HG03103 (cell line): ENCODE results near the gene PM20D1.

Experiments
- ATAC-seq: cut with Tn5 transposase; IDR thresholded peaks from one replicate; pipeline ENCODE4 v1.9.1; 2021; ENCODE audit warnings: low read depth; ENCODE audit not compliant: unreplicated experiment

Gene PM20D1

DNA sequence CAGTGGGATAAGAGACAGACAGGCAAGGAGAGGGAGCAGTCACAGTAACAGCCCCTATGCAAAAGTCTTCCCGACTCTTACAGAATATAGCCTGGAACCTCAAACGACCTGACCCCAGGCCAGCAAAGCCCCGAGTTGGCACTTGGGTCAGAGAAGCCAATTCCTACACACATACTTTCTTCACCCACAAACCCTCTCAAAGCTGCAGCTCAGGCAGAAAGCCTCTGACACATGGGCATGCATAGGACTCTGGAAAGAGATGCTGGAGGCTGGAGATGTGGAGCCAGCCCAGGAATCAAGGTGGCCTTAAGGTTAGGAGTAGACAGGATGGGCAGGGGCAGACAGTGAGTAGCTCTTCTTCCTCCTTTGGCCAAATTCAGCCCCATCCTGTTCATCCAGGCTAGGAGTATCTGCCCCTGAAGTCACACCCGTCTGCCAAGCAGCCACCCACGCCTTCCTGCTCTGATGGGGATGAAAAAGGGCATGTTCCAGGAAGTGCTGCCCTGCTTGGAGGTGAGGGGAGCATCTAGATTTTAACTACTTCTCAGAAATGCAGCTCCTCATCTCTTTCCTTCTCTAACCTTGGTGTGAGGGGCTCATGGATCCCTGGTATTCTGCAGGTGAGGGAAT lies 44.7 kb downstream of the PM20D1 start:
- ATAC-seq = no peak

DNA sequence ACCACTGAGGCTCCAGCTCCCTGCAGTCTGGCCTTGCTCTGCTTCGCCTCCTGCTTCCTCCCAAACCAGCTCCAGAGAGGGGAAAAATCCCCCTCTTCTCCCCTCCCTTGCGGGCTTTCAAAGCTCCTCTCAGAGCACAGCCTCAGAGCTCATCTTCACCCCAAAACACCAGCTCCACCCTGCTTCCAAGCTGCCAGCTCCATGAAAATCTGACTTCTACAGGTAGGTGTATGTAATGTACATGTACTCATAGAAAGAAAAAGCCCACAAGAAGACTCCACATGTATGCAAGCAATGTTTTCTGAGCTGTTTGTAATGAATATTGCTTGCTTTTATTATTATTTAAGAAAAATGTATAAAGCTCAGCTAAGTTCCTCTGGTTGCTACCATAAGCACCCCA lies 45.3 kb downstream of the PM20D1 start:
- no peak for ATAC-seq

DNA sequence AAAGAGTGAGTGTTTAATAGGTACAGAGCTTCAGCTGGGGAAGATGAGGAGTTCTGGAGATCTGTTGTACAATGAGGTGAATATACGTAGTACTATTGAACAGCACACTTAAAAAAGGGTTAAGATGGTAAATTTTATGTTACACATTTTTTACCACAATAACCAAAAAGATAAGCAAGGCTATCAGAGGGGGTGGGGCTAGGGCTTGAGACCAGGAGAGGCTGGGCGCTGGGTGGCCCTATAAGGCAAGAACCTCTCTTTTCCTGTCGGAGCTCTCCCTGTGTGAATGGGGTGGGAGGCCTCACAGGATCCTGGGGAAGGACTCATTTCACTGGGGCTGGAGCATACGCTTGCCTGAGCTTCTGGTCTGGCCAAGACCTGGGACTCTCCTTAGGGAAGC lies 45.9 kb downstream of the PM20D1 start:
- ATAC-seq = no peak

DNA sequence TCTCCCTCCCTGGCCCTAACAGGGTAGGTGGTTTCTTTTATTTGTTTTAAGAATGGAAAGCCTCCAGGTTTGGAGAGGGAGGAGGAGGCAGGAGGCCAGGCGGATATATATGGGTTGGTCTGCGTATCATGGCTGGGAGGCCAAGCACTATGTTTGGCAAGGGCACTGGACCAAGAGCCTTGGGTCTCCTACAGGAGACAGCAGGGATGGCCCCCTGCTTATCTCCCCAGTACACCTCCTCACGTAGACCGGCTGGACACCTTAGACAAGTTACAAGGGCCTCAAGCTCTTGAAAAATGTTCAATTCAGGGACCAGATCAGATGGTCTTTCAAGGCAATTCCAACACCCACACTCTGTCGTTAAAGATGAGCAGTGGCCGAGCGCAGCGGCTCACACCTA lies 47.9 kb downstream of the PM20D1 start:
- no peak for ATAC-seq

DNA sequence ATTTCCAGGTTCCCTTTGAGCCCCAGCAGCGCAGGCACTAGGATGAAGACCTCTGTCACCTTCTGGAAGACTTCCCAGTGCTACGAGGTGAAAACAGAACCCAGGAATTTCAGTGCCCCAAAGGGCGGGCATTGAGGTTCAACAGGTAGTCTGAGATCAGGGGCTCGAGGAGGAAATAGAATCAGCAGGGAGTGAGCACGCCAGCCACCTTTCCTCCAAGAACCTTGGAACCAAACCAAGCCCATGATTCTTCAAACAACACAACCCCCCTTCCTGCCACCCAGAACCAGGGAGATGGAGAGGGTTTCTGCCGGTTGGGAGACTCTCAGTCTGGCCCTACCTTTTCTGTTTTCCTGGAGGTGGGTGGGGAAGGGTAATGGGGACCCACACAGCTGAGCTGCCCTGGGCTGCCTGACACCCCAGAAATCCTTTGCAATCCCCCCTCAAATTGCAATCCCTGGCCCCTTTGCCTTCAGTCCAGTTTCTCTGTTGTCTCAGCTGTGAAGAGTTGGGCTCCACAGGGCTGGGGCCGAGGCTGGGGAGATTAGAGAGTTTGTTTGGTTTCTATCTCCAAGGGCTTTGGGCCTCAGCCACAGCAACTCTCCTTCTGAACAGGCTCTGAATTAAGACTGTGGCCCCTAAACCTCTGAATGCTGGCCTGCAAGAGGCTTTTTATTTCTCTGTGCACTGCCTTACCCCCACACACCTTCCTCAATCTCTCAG lies 48.8 kb downstream of the PM20D1 start:
- ATAC-seq = no peak

DNA sequence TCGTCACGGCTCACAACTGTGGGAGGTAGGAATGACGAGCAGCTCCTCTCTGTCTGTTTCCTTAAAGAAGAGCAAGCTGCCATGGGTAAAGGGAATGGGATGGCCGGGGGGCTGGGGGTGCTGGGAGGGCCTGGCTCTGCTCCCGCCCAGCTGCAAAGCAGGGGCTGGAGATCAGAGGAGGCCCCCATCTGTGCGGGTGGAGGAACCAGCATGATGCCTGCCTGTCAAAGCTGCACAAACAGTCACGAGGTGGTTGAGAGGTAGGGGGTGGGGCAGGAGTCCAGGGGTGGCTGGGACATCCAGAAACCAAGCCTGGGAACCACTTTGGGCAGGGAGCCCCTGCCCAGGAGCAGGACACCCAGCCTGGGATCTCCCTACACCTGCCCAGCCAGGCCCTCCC lies 49.5 kb downstream of the PM20D1 start:
- ATAC-seq = no peak

DNA sequence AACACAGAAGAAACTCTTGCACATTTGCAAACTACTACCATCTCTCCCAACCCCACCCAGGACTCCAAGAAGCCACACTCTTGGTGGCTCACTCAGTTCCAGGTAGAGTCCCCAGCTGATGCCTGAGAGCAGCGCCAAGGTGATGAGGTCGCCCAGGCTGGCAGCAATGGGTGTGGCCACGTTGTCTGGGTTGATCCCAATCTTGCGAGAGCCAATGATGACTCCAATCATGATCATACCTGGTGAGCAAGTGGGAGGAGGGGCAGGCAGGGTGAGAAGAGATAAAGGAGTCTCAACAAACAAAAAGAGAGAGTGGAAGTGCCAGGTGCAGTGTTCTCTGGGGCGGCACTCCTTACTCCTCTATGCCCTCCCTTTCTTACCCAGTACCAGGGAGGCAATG lies 51.4 kb downstream of the PM20D1 start:
- ATAC-seq = no peak

DNA sequence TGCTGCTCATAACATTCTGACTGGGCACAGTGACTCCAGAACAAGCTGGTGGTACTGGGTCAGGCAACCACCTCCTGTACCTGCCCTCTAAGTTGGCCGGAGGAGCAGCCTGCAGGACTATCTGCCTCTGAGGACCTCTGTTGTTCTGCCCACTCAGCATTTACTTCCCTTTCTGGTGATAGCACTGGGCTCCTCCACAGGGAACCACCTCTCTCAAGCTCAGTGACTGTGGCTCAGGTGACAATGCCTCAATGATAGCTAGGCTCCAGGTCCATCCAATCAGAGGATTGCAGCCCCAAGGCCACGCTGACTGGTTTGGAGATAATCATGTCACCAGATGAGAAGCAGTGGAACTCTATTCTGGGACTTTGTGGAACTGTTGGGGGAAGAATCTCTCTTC lies 52.8 kb downstream of the PM20D1 start:
- ATAC-seq = no peak

DNA sequence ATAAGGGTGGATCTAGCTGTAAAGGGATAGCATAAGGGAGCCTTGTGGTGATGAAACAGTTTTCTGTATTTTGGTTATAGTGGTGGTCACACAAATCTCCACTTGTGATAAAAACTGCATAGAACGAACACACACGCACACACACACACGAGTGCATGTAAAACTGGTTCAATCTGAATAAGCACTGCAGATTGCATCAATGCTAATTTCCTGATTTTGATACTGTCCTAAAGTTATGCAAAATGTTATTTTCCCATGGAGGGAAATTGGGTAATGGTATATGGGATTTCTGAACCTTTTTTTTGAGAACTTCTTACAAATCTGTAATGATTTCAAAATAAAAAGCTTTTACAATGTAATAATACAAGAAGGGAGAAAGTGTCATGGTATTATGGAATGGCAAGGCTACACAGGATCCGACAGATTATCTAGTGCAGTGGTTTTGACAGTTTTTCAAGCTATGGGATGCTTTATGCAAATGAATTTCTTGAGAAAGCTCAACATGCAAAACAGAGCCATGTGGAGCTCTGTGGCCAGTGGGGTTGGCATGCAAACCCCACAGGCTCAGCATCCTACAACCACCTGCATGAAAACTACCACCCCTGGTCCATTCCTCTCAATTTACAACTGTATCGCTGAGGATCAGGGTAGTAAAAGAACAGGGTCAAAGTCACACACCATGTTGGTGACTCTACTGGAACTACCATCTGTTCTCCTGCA lies 55.8 kb downstream of the PM20D1 start:
- no peak for ATAC-seq

DNA sequence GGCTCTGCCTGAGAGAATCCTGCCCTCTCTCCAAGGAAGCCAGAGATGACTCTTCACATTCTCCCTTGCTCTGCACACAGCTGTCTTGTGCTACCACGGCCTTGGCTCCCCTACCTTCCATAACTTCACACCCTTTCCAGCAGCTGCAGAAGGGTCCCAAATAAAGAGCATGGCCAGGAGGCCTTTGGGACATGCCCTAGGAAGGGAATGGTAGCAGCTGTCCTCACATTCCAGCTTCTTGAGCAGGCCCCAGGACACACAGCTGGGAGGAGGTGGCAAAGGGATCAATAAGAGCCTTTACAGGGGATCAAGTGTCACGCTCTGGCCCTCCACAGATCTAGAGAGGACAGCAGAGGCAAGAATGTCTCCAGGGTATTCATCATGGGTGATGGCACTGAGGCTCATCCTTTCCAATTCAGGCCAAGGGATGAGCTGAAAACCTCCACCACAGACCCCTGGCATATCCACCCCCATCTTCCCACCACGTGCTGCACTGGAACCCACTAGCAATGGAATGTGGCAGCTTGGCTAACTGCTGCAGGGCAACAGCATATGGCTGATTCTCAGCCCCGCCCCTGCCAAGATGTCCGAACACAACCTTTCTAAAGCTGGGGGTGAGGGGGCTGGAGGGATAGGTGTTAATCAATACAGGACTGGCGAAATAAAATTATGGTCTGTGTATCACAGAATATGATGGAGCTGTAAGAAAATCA lies 56.8 kb downstream of the PM20D1 start:
- no peak for ATAC-seq

DNA sequence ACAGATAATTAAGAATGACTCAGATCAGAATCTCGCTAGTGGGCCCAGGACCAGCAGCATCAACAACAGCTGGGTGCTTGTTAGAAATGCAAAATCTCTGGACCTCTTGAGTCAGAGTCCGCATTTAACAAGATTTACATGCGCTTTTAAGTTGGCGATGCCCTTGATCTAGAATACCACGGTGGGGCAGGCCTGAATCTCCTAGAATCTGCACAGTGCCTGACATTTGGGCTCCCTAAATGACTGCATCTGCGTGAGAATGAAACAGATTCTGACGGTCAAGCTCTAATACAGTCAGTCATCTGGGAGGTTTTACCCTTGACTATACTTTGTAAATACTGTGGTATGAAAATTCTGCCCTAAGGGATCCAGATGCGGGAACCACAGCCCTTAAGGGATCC lies 57.5 kb downstream of the PM20D1 start:
- ATAC-seq = no peak

DNA sequence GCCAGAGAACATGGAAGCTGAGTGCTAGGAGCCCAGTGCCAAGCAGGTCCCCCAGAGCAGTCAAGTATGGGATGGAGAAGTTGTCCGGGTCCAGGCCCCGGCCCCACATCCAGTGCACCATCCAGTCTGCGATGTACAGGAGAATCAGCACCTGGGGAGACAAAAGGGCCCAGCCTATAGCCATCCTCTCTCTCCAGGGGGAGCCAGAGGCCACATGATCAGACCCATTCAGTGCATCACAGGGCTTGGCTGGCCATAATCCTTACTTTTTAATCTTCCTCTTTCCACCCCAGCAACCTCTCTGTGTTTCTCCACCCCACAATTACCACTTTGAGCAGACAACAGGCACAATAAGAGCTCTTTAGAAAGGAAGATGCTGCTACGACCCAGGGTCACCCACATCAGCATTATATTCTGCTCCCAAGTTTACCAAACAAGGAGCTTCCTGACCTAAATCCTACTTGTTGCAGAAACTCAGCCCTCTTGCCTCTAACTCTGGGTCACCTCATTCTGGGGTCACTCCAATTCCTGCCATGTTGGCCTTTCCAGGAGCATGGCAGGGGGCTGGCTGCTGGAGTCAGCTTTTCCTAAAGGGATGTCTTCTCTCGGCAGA lies 58.3 kb downstream of the PM20D1 start:
- ATAC-seq = peak; percentile 70

DNA sequence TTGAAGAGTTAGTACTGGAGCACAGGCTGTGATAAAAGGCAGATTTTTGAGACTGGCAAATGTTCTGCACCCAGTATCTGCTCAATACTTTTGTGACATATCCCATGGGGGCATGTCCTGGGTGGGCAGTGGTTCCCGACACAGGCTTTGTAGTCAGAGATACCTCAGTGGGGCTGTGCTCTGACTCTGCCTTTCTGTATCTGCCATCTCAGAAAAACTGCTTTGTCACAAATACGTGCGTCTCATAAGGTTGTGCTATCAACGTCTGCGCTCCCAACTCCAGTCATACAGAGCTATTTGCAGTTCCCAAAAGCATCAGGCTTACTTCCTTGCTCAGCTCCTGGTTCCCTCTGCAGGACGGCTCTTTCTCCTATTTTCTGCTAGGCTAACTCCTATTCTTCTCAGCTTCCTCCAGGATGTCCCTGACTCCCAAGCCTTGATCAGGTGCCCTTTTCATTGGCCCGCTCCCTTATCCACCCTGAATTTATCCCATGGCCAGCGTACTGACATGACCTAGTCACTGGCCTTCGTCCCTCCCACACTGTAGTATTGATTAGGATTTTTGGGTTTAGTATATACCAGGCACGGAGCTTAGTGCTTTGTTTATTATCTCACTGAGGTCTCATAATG lies 62.5 kb downstream of the PM20D1 start:
- ATAC-seq = no peak

DNA sequence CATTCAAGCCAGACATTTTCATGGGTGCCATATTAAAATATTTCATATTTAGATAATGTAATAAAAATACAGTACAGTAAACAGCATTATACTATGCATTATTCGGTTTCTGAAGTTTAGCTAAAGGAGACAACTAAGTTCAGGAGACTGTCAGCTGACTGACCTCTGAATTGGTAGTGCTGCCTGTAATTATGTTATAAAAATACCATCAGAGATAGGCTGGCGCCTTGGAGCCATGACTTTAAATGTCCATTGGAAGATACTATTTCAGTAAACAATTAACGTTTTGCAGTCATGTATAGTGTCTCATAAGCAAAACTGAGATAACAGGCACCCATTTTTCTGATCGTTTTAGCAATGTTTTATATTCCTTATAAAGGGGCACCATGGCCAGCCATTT lies 63.3 kb downstream of the PM20D1 start:
- no peak for ATAC-seq

DNA sequence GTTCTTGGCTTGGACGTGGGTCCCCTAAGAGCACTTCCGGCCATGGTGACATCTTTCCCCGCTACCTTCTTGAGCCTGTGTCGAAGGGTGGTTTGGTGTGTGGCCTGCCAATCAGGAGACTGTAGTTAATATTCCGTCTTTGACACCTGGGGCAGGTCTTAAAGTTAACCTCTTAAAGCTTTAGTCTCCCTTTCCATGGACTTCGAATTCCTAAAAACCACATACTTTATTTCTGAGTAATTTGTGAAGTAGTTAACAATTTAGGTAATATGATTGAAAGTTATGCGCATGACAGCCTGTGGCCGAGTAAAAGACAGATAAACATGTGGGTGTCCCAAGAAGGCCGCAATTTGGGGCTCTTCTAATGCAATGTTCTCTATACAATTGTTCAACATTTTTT lies 64.5 kb downstream of the PM20D1 start:
- no peak for ATAC-seq

DNA sequence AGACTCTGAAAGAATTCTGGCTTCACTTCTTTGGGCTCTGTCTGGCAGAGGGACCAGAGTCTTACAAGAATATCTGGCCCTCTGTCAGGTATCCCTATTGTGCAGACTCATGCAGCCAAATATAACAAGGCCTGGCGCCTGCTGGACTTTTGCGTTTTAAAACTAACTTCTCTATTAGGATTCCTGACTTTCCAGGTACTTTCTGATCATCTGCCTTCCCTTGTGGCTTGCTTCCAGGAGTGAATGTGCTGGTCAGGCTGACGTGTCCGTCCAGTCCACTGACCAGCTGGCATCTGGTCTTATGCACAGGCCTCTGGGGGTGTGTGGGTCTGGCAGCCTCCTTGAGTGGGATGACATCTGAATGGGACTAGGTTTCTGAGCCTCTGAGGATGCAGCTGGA lies 66.0 kb downstream of the PM20D1 start:
- ATAC-seq = no peak

DNA sequence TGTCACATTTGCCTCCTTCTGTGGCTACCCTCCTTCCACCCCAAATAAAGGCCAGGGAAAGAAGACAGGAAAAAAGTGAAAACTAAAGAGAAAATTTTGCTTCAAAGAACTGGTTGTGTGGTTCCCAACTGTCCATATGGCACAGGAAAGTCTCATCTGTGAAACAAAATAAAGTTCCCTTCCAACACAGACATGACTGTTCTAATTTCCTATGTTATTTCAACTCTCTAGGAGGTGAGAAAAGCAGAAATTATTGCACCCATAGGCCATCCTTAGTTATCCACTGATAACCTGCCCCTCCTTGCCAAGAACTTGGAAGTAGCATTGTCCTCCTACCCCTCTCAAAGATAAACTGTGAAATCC lies 66.5 kb downstream of the PM20D1 start:
- no peak for ATAC-seq

DNA sequence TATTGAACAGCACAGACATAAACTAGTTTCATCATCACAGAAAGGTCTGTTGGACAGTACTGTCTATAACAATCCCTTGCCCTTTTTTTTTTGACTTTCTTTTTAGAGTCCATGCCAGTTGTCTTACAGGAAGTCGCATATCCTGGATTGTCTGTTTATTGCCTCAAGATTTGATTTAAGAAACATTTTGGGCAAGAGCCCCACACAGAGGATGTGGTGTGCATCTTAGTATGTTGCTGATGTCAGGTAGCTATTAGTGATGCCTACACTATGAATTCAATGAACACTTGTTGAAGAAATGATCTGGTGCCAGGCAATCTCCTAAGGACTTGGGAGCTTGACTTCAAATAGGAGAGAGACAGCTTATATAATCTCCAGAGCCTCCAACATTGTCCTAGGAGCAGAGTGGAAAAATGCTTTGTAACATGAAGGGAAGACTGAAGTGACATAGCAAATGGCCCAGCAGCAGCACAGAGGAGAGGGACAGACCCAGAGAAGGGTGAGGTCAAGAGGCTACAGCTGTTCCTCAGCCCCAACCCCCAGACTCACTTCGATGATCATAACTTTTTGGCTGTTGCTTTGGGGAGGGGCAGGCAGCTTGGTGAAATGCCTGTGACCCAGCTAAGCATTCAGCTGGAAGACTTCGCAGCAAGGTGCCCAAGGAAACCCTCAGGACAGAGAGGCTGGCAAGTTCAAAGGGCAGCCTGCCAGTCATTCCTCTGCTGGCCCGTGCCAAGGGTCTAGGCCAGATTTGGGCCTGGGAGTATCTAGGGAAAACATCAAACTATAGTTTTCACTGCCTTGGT lies 67.1 kb downstream of the PM20D1 start:
- no peak for ATAC-seq

DNA sequence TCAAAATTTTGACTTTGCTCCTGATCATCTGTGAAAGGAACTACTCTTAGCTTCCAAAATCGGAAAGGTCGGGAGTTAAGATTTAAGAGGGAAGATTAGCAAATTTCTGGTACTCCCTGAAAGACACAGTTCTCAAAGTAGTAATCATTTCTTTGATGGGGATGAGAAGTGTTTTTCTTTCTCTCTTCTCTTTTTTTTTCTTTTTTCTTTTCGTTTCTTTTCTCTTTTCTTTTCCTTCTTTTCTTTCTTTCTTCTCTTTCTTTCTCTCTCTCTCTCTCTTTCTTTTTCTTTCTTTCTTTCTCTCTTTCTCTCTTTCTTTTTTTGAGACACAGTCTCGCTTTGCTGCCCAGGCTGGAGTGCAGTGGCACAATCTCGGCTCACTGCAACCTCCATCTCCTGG lies 69.6 kb downstream of the PM20D1 start:
- ATAC-seq = no peak
